Activated effector memory CD4-positive, alpha-beta T cell treated with Interleukin-2 at 50 U/mL for 16 hours (primary cell): ENCODE measurements around the gene PRCC.
A peak's percentile ranks its signal among the peaks of the same experiment; 100 is the strongest.
"Not testable (repeated sequence)": the region's sequence is repeated elsewhere in the genome, so short reads cannot be mapped to it uniquely, and the experiment has no call there.

Source experiments
- DNase-seq: peaks from one replicate; pipeline ENCODE4 v3.0.0-alpha.2; 2020

Gene PRCC

GRCh38 chr1:156744786-156745419 is 22.4 kb upstream of the PRCC start:
- DNase-seq, result no peak

GRCh38 chr1:156745881-156746280 is 21.5 kb upstream of the PRCC start:
- DNase-seq, result no peak

GRCh38 chr1:156746406-156746727 is 21.0 kb upstream of the PRCC start:
- DNase-seq, result no peak

- DNase-seq, result no peak
Observed at GRCh38 chr1:156746728-156747631, 20.4 kb upstream of the PRCC start.

- DNase-seq, result no peak
Observed at GRCh38 chr1:156747742-156748669, 19.3 kb upstream of the PRCC start.

- DNase-seq, result no peak
Observed at GRCh38 chr1:156748670-156749418, 18.5 kb upstream of the PRCC start.

DNA sequence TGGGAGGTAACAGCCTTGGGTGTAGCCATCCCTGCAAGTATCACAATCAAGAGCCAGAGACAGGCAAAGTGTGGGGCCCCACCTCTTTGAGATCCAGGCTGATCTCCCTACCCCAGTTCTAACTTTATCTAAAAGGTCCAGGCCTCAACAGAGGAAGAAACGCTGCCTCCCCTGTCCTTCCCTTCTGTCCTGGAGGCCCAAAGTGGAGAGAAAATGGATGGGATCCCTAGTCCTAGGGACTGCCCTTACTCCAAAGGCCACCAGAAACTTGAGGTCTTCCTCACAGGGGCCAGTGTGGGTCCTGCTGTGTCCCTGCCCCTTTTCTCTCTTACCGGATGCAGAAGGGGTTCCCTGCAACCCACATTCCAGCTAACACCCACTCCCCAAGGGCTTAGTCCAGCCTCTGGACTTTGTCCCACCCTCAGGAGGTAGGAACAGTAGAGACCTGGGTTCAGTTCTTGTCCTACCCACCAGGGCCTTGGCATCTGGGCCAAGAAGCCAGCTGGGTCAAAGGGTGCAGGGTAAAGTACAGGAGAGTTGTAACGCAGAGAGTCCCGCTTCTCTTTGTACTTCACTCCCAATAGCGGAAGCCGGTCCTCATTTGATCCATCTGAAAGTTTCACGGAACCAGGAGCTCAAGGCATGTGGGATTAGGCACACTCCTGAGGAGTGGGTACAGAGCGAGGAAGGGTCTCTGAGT is 17.8 kb upstream of the PRCC start:
- DNase-seq, result no peak

DNA sequence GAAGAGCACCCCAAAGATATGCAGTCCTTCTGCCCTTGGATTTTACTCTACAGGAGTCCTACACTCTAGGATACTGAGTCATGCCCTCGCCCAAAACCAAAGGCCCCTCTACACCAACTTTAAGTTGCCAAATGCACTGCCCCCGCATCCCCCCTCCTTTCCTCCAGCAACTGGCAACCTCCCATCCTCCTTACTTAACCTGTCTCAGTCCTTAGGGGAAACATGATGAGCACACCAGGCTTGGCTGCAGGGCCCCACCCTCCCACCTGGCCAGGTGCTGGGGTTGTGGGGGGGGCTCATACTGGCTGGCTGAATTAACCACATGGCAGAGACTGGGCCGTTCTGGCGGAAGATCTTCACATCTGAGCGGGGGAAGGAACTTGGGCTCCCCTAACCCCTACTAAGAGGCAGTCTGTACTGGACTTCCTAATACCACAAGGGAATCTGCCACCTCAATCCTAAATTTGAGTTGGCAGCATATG is 17.1 kb upstream of the PRCC start:
- no peak for DNase-seq

GRCh38 chr1:156750711-156751450 is 16.5 kb upstream of the PRCC start:
- DNase-seq, result no peak

DNA sequence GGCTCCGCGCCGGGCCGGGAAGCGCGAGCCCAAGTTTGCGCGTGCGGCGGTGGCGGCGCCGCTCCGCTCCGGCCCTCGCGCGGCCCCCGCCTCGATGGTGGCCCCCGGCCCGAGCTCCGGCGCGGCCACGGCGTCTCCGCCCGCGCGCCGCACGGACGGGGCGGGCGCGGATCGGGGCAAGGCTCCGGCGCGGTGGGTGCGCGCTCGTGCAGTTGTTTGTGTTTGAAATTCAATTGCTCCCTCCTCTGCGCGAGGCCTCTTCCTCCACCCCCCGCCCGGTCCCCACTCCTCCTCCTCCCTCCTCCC is 15.9 kb upstream of the PRCC start, which contains the start of gene HDGF:
TSS of gene HDGF (minus strand) at position 225 of the 306 bp plus-strand sequence. CDS start 246 bp downstream, outside the sequence.
- DNase-seq, result no peak

DNA sequence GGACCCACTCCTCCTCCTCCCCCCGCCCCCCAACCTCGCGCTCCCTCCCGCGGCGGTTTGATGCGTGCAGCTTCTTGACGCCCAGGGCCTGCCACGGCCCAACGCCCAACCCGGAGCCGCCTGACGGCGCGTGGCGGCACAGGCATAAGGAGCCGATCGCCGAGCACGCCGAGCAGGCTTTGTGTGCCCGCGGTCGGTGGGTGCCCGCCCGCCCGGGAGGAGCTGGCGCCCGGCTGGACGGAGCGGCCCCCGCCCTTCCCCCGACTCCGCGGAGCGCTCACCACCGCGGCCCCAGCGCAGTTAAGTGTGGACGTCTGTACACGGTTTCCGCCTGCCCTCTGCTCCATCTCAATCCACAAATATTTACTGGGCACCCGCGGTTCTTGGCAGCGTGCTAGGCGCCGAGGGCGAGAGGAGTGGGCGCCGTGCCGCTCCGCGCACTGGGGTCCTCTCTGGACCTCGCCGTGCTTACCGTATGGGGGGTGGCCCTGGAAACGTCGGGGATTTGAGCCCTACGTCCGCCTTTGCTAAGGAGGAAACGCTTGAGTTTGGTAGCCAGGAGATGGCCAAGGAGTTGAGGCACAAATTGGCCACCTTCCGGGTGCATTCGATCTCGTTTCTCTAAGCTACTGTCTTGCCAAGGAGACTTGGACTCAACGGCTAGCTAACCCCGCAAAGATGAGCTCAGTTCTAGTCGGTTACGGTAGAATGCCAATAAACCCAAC is 15.4 kb upstream of the PRCC start:
- DNase-seq, result peak; percentile 96

GRCh38 chr1:156752843-156753482 is 14.4 kb upstream of the PRCC start:
- DNase-seq, result no peak

GRCh38 chr1:156754219-156754618 is 13.1 kb upstream of the PRCC start:
- no peak for DNase-seq

DNA sequence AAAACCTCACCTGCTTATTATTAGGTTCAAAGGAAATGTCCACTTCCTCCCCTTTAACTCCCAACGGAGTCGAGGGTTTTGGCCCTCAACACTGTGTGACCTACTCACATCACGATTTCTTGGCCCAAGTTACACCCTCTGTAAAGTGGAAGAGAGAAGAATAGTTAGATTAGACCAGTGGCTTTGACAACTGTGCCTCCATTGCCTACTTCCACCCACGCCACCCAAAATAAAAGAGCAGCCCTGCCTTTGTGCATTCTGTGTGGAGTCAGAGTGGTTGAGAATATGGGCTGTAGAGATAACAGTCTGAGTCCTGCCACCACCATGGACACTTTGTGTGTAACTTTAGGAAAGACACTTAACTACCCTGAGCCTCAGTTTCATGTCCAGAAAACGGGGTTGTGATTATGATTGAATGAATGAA is 11.8 kb upstream of the PRCC start:
- no peak for DNase-seq

DNA sequence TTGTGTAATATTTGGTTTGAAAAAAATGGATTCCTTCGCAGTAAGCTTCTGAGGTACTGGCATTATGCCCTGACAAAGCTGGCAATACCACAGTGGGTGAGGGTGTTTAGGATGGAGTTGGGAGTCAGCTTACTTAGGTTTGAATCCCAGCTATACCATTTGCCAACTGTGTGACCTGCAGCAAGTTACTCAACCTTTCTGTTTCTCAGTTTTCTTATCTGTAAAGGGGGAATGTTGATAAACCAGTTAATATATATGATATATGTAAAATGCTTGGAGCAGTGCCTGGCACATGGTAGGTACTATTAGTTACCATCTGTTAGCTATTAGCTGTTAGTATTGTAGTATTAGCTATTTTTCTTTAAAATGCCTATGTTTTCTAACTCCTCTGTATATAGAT is 11.0 kb upstream of the PRCC start:
- DNase-seq, result no peak

GRCh38 chr1:156757572-156758253 is 9.6 kb upstream of the PRCC start:
- not testable (repeated sequence) for DNase-seq

DNA sequence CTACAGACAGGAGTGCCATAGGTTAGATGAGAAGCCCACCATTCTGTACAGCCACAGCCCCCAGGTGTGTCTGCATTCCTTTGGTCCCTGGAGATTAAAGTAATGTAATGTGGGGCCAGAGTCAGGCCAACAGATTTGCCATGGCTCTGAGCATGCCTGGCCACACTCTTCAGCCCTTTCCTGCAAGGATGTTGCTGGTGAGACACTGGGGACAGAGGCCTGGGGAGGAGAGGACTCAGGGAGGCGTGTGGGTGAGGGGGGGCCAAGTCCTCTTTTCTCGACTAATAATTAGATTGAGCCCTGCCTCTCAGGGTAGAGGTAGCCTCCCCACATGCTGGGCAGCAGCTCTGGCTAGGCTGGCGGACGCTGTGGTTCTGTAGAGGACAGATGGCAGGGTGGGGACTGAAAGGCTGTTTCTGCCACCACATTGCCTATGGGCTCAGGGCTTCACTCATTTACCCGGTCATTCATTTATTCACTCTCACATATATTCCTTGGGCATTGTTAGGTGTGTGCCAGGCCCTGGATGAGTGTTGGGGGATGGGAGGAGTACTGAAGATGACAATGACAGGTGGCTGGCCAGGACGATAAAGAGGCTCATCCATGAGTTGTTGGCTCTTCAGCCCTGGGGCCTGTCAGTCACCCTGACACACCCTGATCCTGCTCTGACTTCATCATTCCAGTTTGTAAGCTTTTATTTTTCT is 7.1 kb upstream of the PRCC start:
- no peak for DNase-seq

- no peak for DNase-seq
Observed at GRCh38 chr1:156760796-156761104, 6.6 kb upstream of the PRCC start.

DNA sequence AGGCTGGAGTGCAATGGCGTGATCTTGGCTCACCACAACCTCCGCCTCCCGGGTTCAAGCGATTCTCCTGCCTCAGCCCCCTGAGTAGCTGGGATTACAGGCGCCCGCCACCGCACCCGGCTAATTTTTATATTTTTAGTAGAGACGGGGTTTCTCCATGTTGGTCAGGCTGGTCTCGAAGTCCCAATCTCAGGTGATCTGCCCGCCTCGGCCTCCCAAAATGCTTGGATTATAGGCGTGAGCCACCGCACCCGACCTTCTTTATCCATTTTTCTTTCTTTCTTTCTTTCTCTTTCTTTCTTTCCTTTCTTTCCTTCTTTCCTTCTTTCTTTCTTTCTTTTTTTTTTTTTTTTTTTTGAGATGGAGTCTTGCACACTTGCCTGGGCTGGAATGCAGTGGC is 2.2 kb upstream of the PRCC start:
- not testable (repeated sequence) for DNase-seq
